Muscle layer of duodenum (tissue), 2 donors: ENCODE data around the gene LDB2.

Source experiments
- H3K27ac ChIP-seq: one replicate; pipeline ENCODE4 v1.7.0; 2013; ENCODE audit warnings: mild to moderate bottlenecking, low read length
- H3K27me3 ChIP-seq: one replicate; pipeline ENCODE4 v1.7.0; 2013; ENCODE audit warnings: low read depth, mild to moderate bottlenecking, control low read depth, low read length
- H3K36me3 ChIP-seq, 2 donors: one replicate each; pipeline ENCODE4 v1.7.0; 2013; ENCODE audit warnings: low read length in 2 of 2, control low read depth in 1 of 2, mild to moderate bottlenecking in 1 of 2; ENCODE audit not compliant: insufficient read depth in 2 of 2, control insufficient read depth in 1 of 2
- H3K4me1 ChIP-seq, 2 donors: one replicate each; pipeline ENCODE4 v1.7.0; 2013; ENCODE audit warnings: low read length in 2 of 2, mild to moderate bottlenecking in 2 of 2, control low read depth in 1 of 2, moderate library complexity in 1 of 2; ENCODE audit not compliant: insufficient read depth in 2 of 2, control insufficient read depth in 1 of 2
- H3K4me3 ChIP-seq, 2 donors: one replicate each; pipeline ENCODE4 v1.7.0; 2013; ENCODE audit warnings: low read length in 2 of 2, low read depth in 1 of 2, mild to moderate bottlenecking in 1 of 2
- H3K9me3 ChIP-seq, 2 donors: one replicate each; pipeline ENCODE4 v1.7.0; 2013; ENCODE audit warnings: low read length in 2 of 2, control low read depth in 1 of 2, mild to moderate bottlenecking in 1 of 2; ENCODE audit not compliant: control insufficient read depth in 1 of 2
- donor health status: healthy.

LDB2 gene

GRCh38 chr4:16598597-16599206, 299.7 kb downstream of the LDB2 start:
- H3K27ac ChIP-seq: no peak overlapping the region
- H3K4me3 ChIP-seq: no peak overlapping the region
- H3K27me3 ChIP-seq: no peaks in the 10 kb centered on the region
- H3K36me3 ChIP-seq: no peaks in the 10 kb centered on the region
- no peaks in the 10 kb centered on the region for H3K4me1 ChIP-seq
- H3K9me3 ChIP-seq: no peaks in the 10 kb centered on the region

GRCh38 chr4:16597845-16598596, 300.4 kb downstream of the LDB2 start:
- Histone ChIP-seq H3K4me1 (no peaks in the 10 kb centered on the region), H3K27ac (no peak overlapping the region), H3K27me3 (no peaks in the 10 kb centered on the region), H3K4me3 (no peak overlapping the region), H3K36me3 (no peaks in the 10 kb centered on the region), H3K9me3 (no peaks in the 10 kb centered on the region)

GRCh38 chr4:16597443-16597842, 301.0 kb downstream of the LDB2 start:
- H3K27ac ChIP-seq: no peak overlapping the region
- no peak overlapping the region for H3K4me3 ChIP-seq
- no peaks in the 10 kb centered on the region for H3K36me3 ChIP-seq
- no peaks in the 10 kb centered on the region for H3K4me1 ChIP-seq
- no peaks in the 10 kb centered on the region for H3K27me3 ChIP-seq
- no peaks in the 10 kb centered on the region for H3K9me3 ChIP-seq

- Histone ChIP-seq H3K27ac (no peak overlapping the region), H3K4me3 (no peak overlapping the region), H3K4me1 (no peaks in the 10 kb centered on the region), H3K36me3 (no peaks in the 10 kb centered on the region), H3K27me3 (no peaks in the 10 kb centered on the region), H3K9me3 (no peaks in the 10 kb centered on the region)
Measured at GRCh38 chr4:16596267-16596666, 302.2 kb downstream of the LDB2 start.

- Histone ChIP-seq H3K27ac (no peak overlapping the region), H3K9me3 (no peaks in the 10 kb centered on the region), H3K4me1 (no peaks in the 10 kb centered on the region), H3K4me3 (no peak overlapping the region), H3K36me3 (no peaks in the 10 kb centered on the region), H3K27me3 (no peaks in the 10 kb centered on the region)
Measured at GRCh38 chr4:16594128-16594527, 304.3 kb downstream of the LDB2 start.

- no peaks in the 10 kb centered on the region for H3K4me1 ChIP-seq
- H3K27me3 ChIP-seq: no peaks in the 10 kb centered on the region
- H3K27ac ChIP-seq: no peak overlapping the region
- H3K36me3 ChIP-seq: no peaks in the 10 kb centered on the region
- no peaks in the 10 kb centered on the region for H3K9me3 ChIP-seq
- no peak overlapping the region for H3K4me3 ChIP-seq
Measured at GRCh38 chr4:16593386-16593785, 305.1 kb downstream of the LDB2 start.

- Histone ChIP-seq H3K4me1 (no peaks in the 10 kb centered on the region), H3K4me3 (no peak overlapping the region), H3K27ac (no peak overlapping the region), H3K36me3 (no peaks in the 10 kb centered on the region), H3K9me3 (no peaks in the 10 kb centered on the region), H3K27me3 (no peaks in the 10 kb centered on the region)
Measured at GRCh38 chr4:16591272-16591826, 307.1 kb downstream of the LDB2 start.

- Histone ChIP-seq H3K36me3 (no peaks in the 10 kb centered on the region), H3K27me3 (no peaks in the 10 kb centered on the region), H3K4me1 (no peaks in the 10 kb centered on the region), H3K27ac (no peak overlapping the region), H3K4me3 (no peak overlapping the region), H3K9me3 (no peaks in the 10 kb centered on the region)
Measured at GRCh38 chr4:16590797-16591196, 307.6 kb downstream of the LDB2 start.

- Histone ChIP-seq H3K27me3 (no peaks in the 10 kb centered on the region), H3K4me1 (no peaks in the 10 kb centered on the region), H3K27ac (no peak overlapping the region), H3K36me3 (no peaks in the 10 kb centered on the region), H3K4me3 (no peak overlapping the region), H3K9me3 (no peaks in the 10 kb centered on the region)
Measured at GRCh38 chr4:16588651-16589050, 309.8 kb downstream of the LDB2 start.

- no peak overlapping the region for H3K27ac ChIP-seq
- H3K4me1 ChIP-seq: no peaks in the 10 kb centered on the region
- H3K4me3 ChIP-seq: no peak overlapping the region
- no peaks in the 10 kb centered on the region for H3K9me3 ChIP-seq
- no peaks in the 10 kb centered on the region for H3K36me3 ChIP-seq
- no peaks in the 10 kb centered on the region for H3K27me3 ChIP-seq
Measured at GRCh38 chr4:16588149-16588548, 310.3 kb downstream of the LDB2 start.

GRCh38 chr4:16585053-16585452, 313.4 kb downstream of the LDB2 start:
- no peaks in the 10 kb centered on the region for H3K4me1 ChIP-seq
- H3K27me3 ChIP-seq: no peaks in the 10 kb centered on the region
- H3K4me3 ChIP-seq: no peak overlapping the region
- no peaks in the 10 kb centered on the region for H3K9me3 ChIP-seq
- H3K36me3 ChIP-seq: no peaks in the 10 kb centered on the region
- no peak overlapping the region for H3K27ac ChIP-seq
